ENCODE results near the gene UMAD1.

The UMAD1 gene

GRCh38 chr7:7687800-7688199 is 47.2 kb downstream of the UMAD1 start:
- in situ Hi-C loops (cut with HindIII; ENCODE audit: low sequenced_read_pairs): no loop called here

DNA sequence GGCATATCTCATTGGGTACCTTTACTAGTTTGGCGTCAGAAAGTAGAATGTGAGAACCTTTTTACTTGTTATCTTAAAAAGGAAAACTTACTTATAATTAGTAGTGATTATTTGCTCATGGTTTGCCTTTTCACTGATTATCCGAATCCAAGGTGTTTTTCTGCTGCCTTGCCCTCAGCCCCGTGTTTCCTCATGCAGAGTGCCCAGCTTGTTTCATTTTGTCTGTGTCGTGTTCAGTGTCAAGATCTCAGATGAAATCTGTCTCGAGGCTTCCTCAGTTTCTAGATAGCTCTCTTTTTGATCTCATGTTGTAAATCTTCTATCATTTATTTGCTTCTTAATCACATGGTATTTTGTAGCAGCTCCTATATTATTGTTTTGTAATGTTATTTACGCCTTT is 47.8 kb downstream of the UMAD1 start:
- in situ Hi-C loops (cut with HindIII; ENCODE audit: low sequenced_read_pairs): no loop called here

DNA sequence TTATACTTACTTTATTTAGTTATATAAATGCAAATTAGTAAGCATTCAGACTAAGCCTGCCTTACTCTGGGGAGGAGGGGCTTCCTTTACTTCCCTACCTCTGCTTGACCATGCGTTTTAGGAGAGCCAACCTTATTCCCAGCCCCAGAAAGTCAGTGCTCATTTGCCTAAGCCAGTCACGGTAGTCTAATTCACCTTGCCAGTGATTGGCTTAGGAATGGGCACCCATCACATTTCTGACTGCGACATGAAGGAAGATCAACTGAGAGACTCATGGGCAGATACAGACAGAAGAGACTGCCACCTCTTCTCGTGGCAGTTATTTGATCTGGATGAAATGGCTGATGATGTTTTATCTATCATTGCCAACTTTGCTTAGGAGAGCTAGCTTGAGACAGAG is 48.4 kb downstream of the UMAD1 start:
- in situ Hi-C loops (cut with HindIII; ENCODE audit: low sequenced_read_pairs): no loop called here

DNA sequence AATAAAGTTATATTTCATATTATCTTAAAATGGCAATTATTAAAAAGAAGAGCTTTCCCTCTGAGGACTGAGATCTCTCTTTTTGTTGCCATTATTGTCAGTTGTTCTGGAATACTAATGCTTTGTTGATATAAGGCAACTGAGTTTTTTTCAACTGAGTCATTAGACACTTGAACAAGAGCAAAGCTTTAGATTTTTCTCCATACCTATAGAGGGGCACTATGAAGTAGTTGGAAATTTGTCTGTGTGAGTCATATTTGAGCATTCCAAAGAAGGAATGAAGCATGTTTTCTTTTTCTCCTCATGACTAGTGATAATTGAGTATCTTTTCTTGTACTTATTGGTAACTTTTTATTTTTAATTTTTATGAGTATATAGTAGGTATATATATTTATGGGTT is 53.3 kb downstream of the UMAD1 start:
- in situ Hi-C loops (cut with HindIII; ENCODE audit: low sequenced_read_pairs): no loop called here

GRCh38 chr7:7694542-7694941 is 54.0 kb downstream of the UMAD1 start:
- in situ Hi-C loops (cut with HindIII; ENCODE audit: low sequenced_read_pairs): no loop called here

GRCh38 chr7:7695111-7695817 is 54.7 kb downstream of the UMAD1 start:
- in situ Hi-C loops (cut with HindIII; ENCODE audit: low sequenced_read_pairs): loop anchor here (5.0 kb wide), 1 partner anchor 53 kb away; the partner anchor contains the start of gene UMAD1

- in situ Hi-C loops (cut with HindIII; ENCODE audit: low sequenced_read_pairs): loop anchor here (5.0 kb wide), 1 partner anchor 54 kb away; the partner anchor contains the start of gene UMAD1
These were observed 56.0 kb downstream of the UMAD1 start for GRCh38 chr7:7696458-7697119.

- in situ Hi-C loops (cut with HindIII; ENCODE audit: low sequenced_read_pairs): loop anchor here (5.0 kb wide), 1 partner anchor 57 kb away; the partner anchor contains the start of gene UMAD1
These were observed 58.4 kb downstream of the UMAD1 start for GRCh38 chr7:7698930-7699329.

GRCh38 chr7:7699380-7699779 is 58.8 kb downstream of the UMAD1 start:
- in situ Hi-C loops (cut with HindIII; ENCODE audit: low sequenced_read_pairs): loop anchor here (5.0 kb wide), 1 partner anchor 57 kb away; the partner anchor contains the start of gene UMAD1

DNA sequence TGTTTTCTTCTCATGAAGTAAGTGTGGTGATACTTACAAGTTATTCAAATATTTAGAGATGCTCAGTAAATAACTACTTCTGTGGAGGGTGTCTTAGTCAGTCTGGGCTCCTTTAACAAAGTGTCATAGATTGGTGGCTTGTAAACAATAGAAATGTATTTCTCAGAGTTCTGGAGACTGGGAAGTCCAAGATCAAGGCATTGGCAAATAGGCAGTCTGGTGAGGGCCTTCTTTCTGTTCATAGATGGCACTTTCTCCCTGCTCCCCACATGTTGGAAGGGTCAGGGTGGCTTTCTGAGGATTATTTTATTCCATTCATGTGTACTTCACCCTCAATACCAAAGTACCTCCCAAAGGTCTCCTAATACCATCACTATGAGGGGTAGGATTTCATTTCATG is 59.4 kb downstream of the UMAD1 start:
- in situ Hi-C loops (cut with HindIII; ENCODE audit: low sequenced_read_pairs): loop anchor here (5.0 kb wide), 1 partner anchor 58 kb away; the partner anchor contains the start of gene UMAD1

- in situ Hi-C loops (cut with HindIII; ENCODE audit: low sequenced_read_pairs): no loop called here
These were observed 61.0 kb downstream of the UMAD1 start for GRCh38 chr7:7701527-7701926.

DNA sequence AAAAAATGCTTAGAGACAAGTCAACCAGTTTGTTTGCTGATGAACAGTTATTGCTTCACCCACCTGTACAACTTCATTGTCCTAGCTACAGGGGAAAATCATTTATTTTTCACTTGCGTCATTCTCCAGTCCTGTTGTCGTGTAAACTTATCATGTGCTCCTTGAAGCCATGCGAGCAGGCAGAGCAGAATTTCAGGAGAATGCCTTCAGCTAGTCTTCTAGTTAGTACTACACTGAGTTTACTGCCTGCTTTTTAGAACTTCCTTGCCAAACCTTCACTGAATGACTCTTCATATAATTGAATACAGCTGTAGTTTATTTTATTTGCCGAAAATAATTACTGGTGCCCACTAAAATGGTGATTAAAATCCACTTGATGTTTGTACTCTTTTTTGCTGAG is 62.3 kb downstream of the UMAD1 start:
- in situ Hi-C loops (cut with HindIII; ENCODE audit: low sequenced_read_pairs): no loop called here

- in situ Hi-C loops (cut with HindIII; ENCODE audit: low sequenced_read_pairs): no loop called here
These were observed 62.9 kb downstream of the UMAD1 start for GRCh38 chr7:7703427-7703826.

- in situ Hi-C loops (cut with HindIII; ENCODE audit: low sequenced_read_pairs): no loop called here
These were observed 64.3 kb downstream of the UMAD1 start for GRCh38 chr7:7704867-7705266.

GRCh38 chr7:7705318-7705717 is 64.8 kb downstream of the UMAD1 start:
- in situ Hi-C loops (cut with HindIII; ENCODE audit: low sequenced_read_pairs): no loop called here

DNA sequence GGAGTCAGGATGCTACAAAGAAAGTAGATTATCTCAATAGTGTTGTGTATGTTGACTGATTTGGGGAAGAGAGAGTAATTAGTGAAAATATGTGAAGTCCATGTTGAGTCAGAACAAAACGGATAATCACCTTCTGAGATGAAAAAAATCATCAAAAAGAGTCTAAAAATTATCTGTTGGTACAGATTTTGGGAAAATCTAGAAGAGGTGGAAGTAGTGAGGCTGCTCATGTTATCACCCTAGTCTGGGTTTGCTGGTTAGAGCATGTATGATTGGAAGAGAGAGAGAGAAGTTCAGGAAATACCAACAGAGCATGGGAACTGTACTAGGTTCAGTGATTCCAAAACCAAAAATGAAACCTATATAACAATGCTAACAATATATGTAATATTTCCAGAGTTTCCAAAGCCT is 65.6 kb downstream of the UMAD1 start:
- in situ Hi-C loops (cut with HindIII; ENCODE audit: low sequenced_read_pairs): no loop called here

DNA sequence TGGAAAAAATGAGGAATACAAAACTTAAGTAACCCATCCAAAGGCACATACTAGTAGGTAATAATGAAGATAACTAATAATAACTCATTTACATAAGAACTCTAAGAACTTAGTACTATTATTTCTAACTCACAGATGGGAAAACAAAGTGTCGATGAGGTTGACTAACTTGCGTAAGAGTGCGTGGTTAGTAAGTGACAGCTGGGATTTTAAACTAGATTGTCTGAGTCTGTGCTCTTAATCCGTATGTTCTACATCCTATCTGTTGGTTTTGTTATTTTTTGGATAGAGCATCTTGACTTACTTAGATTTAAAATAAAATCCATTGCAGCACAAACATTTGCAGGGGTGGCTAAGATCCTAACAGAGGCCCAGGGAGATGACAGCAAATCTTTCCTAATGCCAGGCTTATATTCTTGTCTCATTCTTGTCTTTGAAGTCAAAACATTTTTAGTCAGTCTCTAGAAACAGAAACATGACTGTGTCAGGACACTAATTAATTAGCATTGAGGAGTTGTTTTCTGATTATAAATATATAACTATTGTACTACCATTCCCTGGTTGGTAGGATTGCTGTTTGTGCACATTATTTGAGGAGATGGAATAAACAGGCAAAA is 66.1 kb downstream of the UMAD1 start:
- in situ Hi-C loops (cut with HindIII; ENCODE audit: low sequenced_read_pairs): no loop called here

GRCh38 chr7:7707246-7707645 is 66.7 kb downstream of the UMAD1 start:
- in situ Hi-C loops (cut with HindIII; ENCODE audit: low sequenced_read_pairs): no loop called here

GRCh38 chr7:7707806-7708205 is 67.3 kb downstream of the UMAD1 start:
- in situ Hi-C loops (cut with HindIII; ENCODE audit: low sequenced_read_pairs): no loop called here

GRCh38 chr7:7709291-7709690 is 68.7 kb downstream of the UMAD1 start:
- in situ Hi-C loops (cut with HindIII; ENCODE audit: low sequenced_read_pairs): no loop called here

GRCh38 chr7:7710469-7710868 is 69.9 kb downstream of the UMAD1 start:
- in situ Hi-C loops (cut with HindIII; ENCODE audit: low sequenced_read_pairs): no loop called here

GRCh38 chr7:7713730-7714129 is 73.2 kb downstream of the UMAD1 start:
- in situ Hi-C loops (cut with HindIII; ENCODE audit: low sequenced_read_pairs): no loop called here

Data from endothelial cell of hepatic sinusoid (primary cell).